GM12872 (cell line): Measurements from ENCODE around the gene PPM1H.

Experiments used
- TF ChIP-seq, protein P1 (sequence below): IDR thresholded peaks from 3 replicates; pipeline ENCODE4 v1.5.1; 2011; ENCODE audit warnings: low read depth, mild to moderate bottlenecking, low read length, moderate library complexity; ENCODE audit not compliant: insufficient read depth

The PPM1H gene

DNA sequence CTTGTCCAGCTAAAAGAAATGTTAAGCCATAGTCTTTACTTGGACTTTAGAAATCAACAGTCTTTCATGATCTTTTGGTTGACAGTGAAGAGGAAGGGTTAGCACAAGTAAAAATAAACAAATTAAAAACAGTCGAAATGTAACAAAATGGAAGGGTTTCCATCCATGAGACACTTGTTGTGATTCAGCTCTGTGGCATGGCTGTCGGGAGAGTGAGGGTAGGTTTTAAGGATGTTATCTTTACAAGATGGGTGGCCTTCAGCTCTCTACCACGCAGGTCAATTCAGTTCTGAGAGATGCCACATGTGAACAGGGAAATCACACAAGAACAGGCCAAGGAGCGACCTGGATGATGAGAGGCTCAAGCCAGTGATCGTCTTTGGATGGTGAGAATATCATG is 180.2 kb downstream of the PPM1H start:
- TF ChIP-seq, protein P1, sequence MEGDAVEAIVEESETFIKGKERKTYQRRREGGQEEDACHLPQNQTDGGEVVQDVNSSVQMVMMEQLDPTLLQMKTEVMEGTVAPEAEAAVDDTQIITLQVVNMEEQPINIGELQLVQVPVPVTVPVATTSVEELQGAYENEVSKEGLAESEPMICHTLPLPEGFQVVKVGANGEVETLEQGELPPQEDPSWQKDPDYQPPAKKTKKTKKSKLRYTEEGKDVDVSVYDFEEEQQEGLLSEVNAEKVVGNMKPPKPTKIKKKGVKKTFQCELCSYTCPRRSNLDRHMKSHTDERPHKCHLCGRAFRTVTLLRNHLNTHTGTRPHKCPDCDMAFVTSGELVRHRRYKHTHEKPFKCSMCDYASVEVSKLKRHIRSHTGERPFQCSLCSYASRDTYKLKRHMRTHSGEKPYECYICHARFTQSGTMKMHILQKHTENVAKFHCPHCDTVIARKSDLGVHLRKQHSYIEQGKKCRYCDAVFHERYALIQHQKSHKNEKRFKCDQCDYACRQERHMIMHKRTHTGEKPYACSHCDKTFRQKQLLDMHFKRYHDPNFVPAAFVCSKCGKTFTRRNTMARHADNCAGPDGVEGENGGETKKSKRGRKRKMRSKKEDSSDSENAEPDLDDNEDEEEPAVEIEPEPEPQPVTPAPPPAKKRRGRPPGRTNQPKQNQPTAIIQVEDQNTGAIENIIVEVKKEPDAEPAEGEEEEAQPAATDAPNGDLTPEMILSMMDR: no peak

DNA sequence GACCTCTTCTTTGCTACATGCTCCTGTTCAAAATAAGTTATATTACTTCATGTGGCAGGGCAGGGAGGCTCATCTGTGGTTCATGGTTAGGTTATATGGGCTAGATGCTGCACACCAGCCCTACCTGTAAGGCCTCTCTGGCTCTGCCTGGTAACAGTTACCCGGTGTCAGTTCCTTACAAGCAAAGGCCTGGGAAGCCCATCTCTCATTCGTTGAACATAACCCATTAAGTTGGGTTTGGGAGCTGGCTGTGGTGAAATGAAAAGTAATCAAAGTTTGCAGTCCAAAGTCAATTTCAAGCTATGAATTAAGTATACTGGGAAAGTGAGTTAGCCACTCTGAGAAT is 183.2 kb downstream of the PPM1H start:
- TF ChIP-seq, protein P1: no peak

DNA sequence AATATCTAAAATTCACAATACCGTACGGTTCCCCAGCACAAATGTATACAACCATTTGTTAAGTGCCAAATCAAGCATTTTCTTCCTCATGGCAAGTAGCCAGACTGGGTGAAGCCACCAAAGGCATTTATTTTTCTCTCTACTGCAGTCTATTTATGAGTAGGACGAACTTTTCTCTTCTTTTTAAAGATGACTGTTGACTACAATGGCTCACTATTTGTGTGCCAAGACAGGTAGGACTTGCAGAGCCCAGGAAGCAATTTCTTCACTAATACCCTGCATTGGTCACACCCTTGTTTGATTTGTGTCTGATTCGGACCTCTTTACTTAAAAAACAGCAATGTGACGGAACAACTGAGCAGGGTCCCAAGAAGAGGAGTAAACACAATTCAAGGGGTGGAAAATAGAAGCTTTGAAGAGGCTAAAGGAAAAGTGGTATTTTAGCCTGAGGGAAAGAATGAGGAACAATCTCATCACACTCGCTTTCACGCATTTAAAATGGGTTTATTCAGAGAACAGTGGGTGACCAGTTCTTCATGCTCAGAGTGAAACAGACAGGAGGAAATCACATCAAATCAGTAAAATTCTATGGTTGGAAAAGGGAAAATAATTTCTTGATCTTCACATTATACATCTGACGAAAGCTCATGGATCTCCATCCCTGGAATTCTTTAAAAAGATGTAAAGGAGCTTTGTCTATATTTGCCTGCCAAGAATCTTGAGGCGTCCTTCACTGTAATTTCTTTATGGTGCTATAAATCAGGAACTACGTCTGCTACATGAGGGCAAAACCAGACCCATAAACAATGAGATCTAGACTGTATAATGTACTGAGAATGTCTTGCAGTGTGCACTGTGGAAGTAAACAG is 183.8 kb downstream of the PPM1H start:
- TF ChIP-seq, protein P1: no peak

DNA sequence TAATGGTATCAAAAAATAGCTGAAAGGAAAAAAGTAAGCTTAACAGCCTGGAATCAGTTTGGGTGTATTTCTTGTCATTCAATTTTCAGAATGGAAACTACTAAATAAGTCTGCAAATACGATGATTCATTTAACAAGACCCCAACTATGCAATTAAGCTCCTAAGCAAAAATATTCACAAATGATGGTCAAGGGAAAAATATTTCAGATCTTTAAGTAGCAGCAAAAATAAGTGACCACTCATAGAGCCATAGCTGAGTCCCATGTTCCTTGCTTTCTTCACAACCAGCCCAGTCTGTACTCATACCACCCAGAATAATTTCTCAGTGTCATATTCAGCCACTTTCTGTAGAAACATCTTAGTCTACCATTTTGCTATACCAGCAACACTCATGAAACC is 185.4 kb downstream of the PPM1H start:
- TF ChIP-seq, protein P1: no peak

DNA sequence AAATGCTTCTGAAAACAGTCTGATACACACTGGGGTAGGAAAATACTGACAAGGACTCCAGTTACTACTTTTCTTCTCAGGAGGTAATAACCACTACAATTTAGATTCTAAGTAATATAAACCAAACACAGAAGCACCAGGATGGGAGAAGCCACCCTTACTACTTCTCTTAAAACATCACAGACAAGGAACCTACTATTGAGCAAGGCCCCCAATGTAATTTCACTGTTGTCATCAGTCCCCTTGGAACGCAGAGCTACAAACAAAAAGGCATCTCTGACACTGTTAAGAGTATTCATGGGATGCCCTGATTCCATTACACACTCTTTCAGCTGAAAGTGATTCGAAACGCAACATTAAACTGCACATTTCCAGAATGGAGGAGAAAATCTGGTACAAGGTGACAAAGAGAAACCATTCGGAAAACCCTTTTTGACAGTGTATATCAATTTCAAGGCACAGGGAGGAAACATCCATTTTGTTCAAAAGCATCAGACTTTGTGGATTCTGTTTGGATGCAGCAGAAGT is 185.9 kb downstream of the PPM1H start:
- TF ChIP-seq, protein P1: no peak

DNA sequence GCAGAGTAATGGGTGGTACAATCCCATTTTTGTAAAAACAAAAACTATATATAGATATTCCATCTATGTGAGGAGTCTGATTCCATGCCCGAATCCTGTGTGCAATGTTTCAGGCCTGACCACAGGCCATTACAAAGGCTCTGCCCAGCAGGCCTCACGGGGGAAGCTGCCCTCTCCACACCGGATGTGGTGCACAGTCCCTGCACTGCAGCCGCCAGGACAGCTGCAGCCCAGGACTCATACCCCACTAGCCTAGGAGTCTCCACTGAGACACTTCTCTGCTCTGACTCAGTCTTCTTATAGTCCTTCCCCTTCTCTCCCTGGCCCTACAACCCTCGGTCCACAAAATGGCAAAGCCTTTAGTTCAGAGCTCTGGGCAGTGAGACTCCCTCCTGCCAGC is 190.4 kb downstream of the PPM1H start:
- TF ChIP-seq, protein P1: no peak

DNA sequence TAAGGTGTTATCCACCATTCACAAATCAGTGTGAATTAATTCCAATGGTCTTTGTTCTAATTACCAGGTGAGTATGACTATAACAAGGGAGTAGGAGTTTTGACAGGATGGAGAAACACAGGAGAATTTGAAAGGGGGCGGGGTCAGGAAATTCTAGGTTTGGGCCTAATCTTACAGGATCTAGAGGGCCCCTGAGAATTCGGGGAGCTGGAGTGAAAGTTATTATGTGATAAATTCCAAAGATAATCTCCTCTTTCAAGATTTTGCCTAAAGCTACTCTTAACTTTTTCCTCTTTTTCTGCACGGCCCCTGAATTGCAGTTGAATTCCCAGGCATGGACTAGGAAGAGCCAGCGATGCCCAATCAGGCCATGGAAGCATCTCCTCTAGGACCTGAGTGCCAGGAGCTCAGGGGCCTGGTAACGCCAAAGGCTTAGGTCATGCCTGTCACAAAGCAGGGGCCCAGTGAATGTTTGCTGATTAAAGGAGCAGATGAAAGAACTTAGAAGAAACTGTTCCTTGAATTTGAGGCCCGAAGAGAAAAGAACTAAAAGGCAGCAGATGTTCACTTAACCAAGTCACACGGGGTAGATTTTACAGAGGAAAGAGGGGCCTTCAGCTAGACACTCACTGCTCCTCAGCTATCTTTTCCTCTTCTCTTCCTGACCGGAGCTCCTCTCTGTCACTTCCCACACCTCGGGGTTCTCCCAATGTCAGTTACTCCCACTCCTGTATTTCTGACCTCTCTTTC is 195.5 kb downstream of the PPM1H start:
- TF ChIP-seq, protein P1: no peak
